ENCODE measurements around the gene DCC. TPM values are rescaled to one million over a fixed set of nuclear protein-coding genes. Genes with fewer than 3 reads are reported as not detected.

The DCC gene
- total RNA-seq, 2 donors from 2014 or later: 0.10 to 0.48 TPM

GRCh38 chr18:53375621-53376020 lies 1035.6 kb downstream of the DCC start:
- Histone ChIP-seq H3K27me3 (no peaks in the 10 kb centered on the region), H3K4me1 (no peaks in the 10 kb centered on the region), H3K9ac (ENCODE audit: low read depth in 2 of 2, low read length in 2 of 2) (no peak overlapping the region), H3K27ac (no peak overlapping the region), H3K36me3 (no peaks in the 10 kb centered on the region), H3K4me3 (no peak overlapping the region), H3K9me3 (no peaks in the 10 kb centered on the region)
- DNase-seq: no peak
- intact Hi-C loops (cut with DNase I): no loop called here
- no peak for TF ChIP-seq CTCF (IDR thresholded peaks at IDR 0.05)

- intact Hi-C loops (cut with DNase I): no loop called here
- Histone ChIP-seq H3K27ac (no peak overlapping the region), H3K9me3 (no peaks in the 10 kb centered on the region), H3K4me3 (no peak overlapping the region), H3K27me3 (no peaks in the 10 kb centered on the region), H3K9ac (ENCODE audit: low read depth in 2 of 2, low read length in 2 of 2) (no peak overlapping the region), H3K4me1 (no peaks in the 10 kb centered on the region), H3K36me3 (no peaks in the 10 kb centered on the region)
- no peak for TF ChIP-seq CTCF (IDR thresholded peaks at IDR 0.05)
- DNase-seq: no peak
Measured at GRCh38 chr18:53380063-53380639, 1040.2 kb downstream of the DCC start.

- Histone ChIP-seq H3K9me3 (no peaks in the 10 kb centered on the region), H3K9ac (ENCODE audit: low read depth in 2 of 2, low read length in 2 of 2) (no peak overlapping the region), H3K4me3 (no peak overlapping the region), H3K36me3 (no peaks in the 10 kb centered on the region), H3K27ac (no peak overlapping the region), H3K4me1 (no peaks in the 10 kb centered on the region), H3K27me3 (no peaks in the 10 kb centered on the region)
- no peak for TF ChIP-seq CTCF (IDR thresholded peaks at IDR 0.05)
- DNase-seq: no peak
- intact Hi-C loops (cut with DNase I): no loop called here
Measured at GRCh38 chr18:53382870-53383269, 1042.9 kb downstream of the DCC start.

- Histone ChIP-seq H3K36me3 (no peaks in the 10 kb centered on the region), H3K4me3 (no peak overlapping the region), H3K27me3 (no peaks in the 10 kb centered on the region), H3K27ac (no peak overlapping the region), H3K9me3 (no peaks in the 10 kb centered on the region), H3K4me1 (no peaks in the 10 kb centered on the region), H3K9ac (ENCODE audit: low read depth in 2 of 2, low read length in 2 of 2) (no peak overlapping the region)
- no peak for DNase-seq
- intact Hi-C loops (cut with DNase I): no loop called here
- TF ChIP-seq CTCF (IDR thresholded peaks at IDR 0.05): no peak
Measured at GRCh38 chr18:53385889-53386288, 1045.9 kb downstream of the DCC start.

GRCh38 chr18:53387581-53387980 lies 1047.6 kb downstream of the DCC start:
- no peak for TF ChIP-seq CTCF (IDR thresholded peaks at IDR 0.05)
- Histone ChIP-seq H3K9ac (ENCODE audit: low read depth in 2 of 2, low read length in 2 of 2) (no peak overlapping the region), H3K36me3 (no peaks in the 10 kb centered on the region), H3K27ac (no peak overlapping the region), H3K27me3 (no peaks in the 10 kb centered on the region), H3K4me1 (no peaks in the 10 kb centered on the region), H3K9me3 (no peaks in the 10 kb centered on the region), H3K4me3 (no peak overlapping the region)
- intact Hi-C loops (cut with DNase I): no loop called here
- no peak for DNase-seq

Data from colonic mucosa (tissue), 4 donors.